Measurements from ENCODE around the gene PRKCG. TPM values are rescaled to one million over a fixed set of nuclear protein-coding genes. Genes with fewer than 3 reads are reported as not detected.

Gene PRKCG
- total RNA-seq, 2 experiments from 2014 or later: not detected

GRCh38 chr19:53907193-53907581 is 25.2 kb downstream of the PRKCG start:
- Histone ChIP-seq H3K27ac (ENCODE audit: low read depth, low read length, poor library complexity, severe bottlenecking) (no peak overlapping the region), H2AFZ (ENCODE audit: low read length) (no peak overlapping the region), H3K4me3 (ENCODE audit: low read depth, low read length, poor library complexity, severe bottlenecking) (no peak overlapping the region), H3K36me3 (ENCODE audit: insufficient read depth, low read length) (no peaks in the 10 kb centered on the region), H3K9me3 (ENCODE audit: low read length) (no peaks in the 10 kb centered on the region), H3K4me1 (ENCODE audit: insufficient read depth, low read length, poor library complexity, severe bottlenecking) (no peaks in the 10 kb centered on the region), H3K9me2 (ENCODE audit: insufficient read depth, low read length) (no peaks in the 10 kb centered on the region), H3K79me2 (ENCODE audit: insufficient read depth, low read depth, low read length) (no peaks in the 10 kb centered on the region), H3K4me2 (ENCODE audit: low read length) (no peak overlapping the region), H4K20me1 (ENCODE audit: insufficient read depth, low read length) (no peaks in the 10 kb centered on the region)
- CTCF ChIA-PET (ENCODE audit: unreplicated experiment): interaction anchor here (0.6 kb wide), 1 partner anchor 56 kb away, joined by 14 read pairs; no protein-coding TSS in a partner anchor
- BruUV-seq (replicated peaks): no TSS peak
- POLR2A ChIA-PET: no interaction called here
- TF ChIP-seq, protein P1, sequence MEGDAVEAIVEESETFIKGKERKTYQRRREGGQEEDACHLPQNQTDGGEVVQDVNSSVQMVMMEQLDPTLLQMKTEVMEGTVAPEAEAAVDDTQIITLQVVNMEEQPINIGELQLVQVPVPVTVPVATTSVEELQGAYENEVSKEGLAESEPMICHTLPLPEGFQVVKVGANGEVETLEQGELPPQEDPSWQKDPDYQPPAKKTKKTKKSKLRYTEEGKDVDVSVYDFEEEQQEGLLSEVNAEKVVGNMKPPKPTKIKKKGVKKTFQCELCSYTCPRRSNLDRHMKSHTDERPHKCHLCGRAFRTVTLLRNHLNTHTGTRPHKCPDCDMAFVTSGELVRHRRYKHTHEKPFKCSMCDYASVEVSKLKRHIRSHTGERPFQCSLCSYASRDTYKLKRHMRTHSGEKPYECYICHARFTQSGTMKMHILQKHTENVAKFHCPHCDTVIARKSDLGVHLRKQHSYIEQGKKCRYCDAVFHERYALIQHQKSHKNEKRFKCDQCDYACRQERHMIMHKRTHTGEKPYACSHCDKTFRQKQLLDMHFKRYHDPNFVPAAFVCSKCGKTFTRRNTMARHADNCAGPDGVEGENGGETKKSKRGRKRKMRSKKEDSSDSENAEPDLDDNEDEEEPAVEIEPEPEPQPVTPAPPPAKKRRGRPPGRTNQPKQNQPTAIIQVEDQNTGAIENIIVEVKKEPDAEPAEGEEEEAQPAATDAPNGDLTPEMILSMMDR (conservative IDR thresholded peaks at IDR 0.05; ENCODE audit: low read length): no peak
- no peak for TF ChIP-seq EZH2phosphoT487 (IDR thresholded peaks at IDR 0.05; ENCODE audit: borderline replicate concordance, low read depth, low read length)
- intact Hi-C loops (cut with micrococcal nuclease; ENCODE audit: unreplicated experiment): loop anchor here (5.0 kb wide), 1 partner anchor 115 kb away; no protein-coding TSS in a partner anchor
- DNase-seq (ENCODE audit: low spot score): no peak

DNA sequence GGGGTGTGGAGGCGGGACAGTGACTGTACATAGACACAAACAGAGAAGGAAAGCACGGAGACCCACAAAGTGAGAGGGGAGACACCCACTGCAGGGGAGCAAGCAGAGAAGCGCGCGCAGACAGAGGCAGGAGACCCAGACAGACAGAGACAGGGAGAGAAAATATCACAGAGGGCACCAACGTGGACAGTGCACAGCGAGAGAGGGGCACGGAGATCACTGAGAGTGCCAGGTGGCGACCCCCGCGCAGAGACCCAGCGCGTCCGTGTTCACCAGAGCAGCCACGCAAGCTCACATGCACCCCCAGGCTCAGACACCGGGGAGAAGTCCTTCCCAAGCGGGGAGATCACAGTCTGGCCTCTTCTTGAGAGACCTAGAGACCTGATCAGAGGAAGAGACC is 25.7 kb downstream of the PRKCG start:
- no peak for TF ChIP-seq EZH2phosphoT487 (IDR thresholded peaks at IDR 0.05; ENCODE audit: borderline replicate concordance, low read depth, low read length)
- TF ChIP-seq, protein P1 (conservative IDR thresholded peaks at IDR 0.05; ENCODE audit: low read length): no peak
- no peak for DNase-seq (ENCODE audit: low spot score)
- Histone ChIP-seq H2AFZ (ENCODE audit: low read length) (no peak overlapping the region), H3K4me2 (ENCODE audit: low read length) (no peak overlapping the region), H3K9me3 (ENCODE audit: low read length) (no peaks in the 10 kb centered on the region), H3K36me3 (ENCODE audit: insufficient read depth, low read length) (no peaks in the 10 kb centered on the region), H3K79me2 (ENCODE audit: insufficient read depth, low read depth, low read length) (no peaks in the 10 kb centered on the region), H3K9me2 (ENCODE audit: insufficient read depth, low read length) (no peaks in the 10 kb centered on the region), H3K4me1 (ENCODE audit: insufficient read depth, low read length, poor library complexity, severe bottlenecking) (no peaks in the 10 kb centered on the region), H4K20me1 (ENCODE audit: insufficient read depth, low read length) (no peaks in the 10 kb centered on the region), H3K4me3 (ENCODE audit: low read depth, low read length, poor library complexity, severe bottlenecking) (no peak overlapping the region), H3K27ac (ENCODE audit: low read depth, low read length, poor library complexity, severe bottlenecking) (no peak overlapping the region)
- intact Hi-C loops (cut with micrococcal nuclease; ENCODE audit: unreplicated experiment): loop anchor here (5.0 kb wide), 1 partner anchor 115 kb away; no protein-coding TSS in a partner anchor
- ChIA-PET POLR2A (interaction anchor here (0.6 kb wide), 1 partner anchor 248 kb away, joined by 3 read pairs; no protein-coding TSS in a partner anchor), CTCF (ENCODE audit: unreplicated experiment) (no interaction called here)
- no TSS peak for BruUV-seq (replicated peaks)

DNA sequence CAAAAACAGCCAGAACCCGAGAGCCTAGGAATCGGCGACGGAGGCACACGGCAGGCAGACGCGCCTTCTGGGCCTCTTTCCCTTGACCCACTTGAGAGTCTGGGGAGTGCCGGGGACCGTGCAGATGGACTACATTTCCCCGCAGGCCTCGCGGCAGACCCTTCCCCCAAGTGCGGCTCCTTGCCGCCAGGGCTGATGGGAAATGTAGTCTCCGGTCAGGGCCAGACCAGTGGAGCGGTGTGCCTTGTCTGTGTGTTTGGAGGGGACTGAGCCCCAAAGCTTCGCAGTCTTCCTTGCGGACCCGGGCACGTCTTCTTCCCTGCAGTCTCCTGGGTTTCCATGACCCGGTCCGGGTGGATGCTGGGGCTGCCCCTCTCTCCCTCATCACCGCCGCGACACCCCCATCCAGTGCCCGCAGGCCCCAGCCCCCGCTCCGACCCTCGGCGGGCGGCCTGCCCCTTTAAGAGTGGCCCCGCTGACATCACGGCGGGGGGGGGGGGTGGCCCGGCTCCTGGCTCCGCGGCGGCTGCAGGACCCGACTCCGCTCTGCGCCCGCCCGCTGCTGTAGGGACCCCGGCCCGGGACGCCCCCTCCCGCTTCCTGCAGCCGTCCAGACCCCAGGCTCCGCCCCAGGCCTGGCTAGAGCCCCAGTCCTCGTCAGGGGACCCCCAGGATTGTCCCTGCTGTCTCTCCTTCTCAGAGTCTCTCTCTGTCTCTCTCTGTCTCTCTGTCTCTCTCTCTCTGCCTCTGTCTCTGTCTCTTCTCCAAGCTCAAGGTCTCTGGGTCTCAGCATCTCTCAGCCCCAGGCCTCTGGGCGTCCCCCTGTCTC is 26.3 kb downstream of the PRKCG start:
- POLR2A ChIA-PET: interaction anchor here (0.6 kb wide), 1 partner anchor 248 kb away, joined by 3 read pairs; no protein-coding TSS in a partner anchor
- H4K20me1 ChIP-seq (ENCODE audit: insufficient read depth, low read length): no peaks in the 10 kb centered on the region
- peak; percentile 52 for DNase-seq (ENCODE audit: low spot score)
- no peak overlapping the region for H3K4me2 ChIP-seq (ENCODE audit: low read length)
- no TSS peak for BruUV-seq (replicated peaks)
- intact Hi-C loops (cut with micrococcal nuclease; ENCODE audit: unreplicated experiment): loop anchor here (5.0 kb wide), 1 partner anchor 114 kb away; no protein-coding TSS in a partner anchor
- no peak overlapping the region for H3K27ac ChIP-seq (ENCODE audit: low read depth, low read length, poor library complexity, severe bottlenecking)
- no peaks in the 10 kb centered on the region for H3K4me1 ChIP-seq (ENCODE audit: insufficient read depth, low read length, poor library complexity, severe bottlenecking)
- H3K4me3 ChIP-seq (ENCODE audit: low read depth, low read length, poor library complexity, severe bottlenecking): no peak overlapping the region
- CTCF ChIA-PET (ENCODE audit: unreplicated experiment): interaction anchor here (0.5 kb wide), 1 partner anchor 58 kb away, joined by 3 read pairs; no protein-coding TSS in a partner anchor
- no peaks in the 10 kb centered on the region for H3K79me2 ChIP-seq (ENCODE audit: insufficient read depth, low read depth, low read length)
- H2AFZ ChIP-seq (ENCODE audit: low read length): no peak overlapping the region
- H3K9me3 ChIP-seq (ENCODE audit: low read length): no peaks in the 10 kb centered on the region
- H3K36me3 ChIP-seq (ENCODE audit: insufficient read depth, low read length): no peaks in the 10 kb centered on the region
- H3K9me2 ChIP-seq (ENCODE audit: insufficient read depth, low read length): no peaks in the 10 kb centered on the region
- TF ChIP-seq, protein P1 (conservative IDR thresholded peaks at IDR 0.05; ENCODE audit: low read length): no peak
- no peak for TF ChIP-seq EZH2phosphoT487 (IDR thresholded peaks at IDR 0.05; ENCODE audit: borderline replicate concordance, low read depth, low read length)
